Fibroblast of skin of abdomen (primary cell): ENCODE results near the gene SHCBP1L.
A peak's percentile ranks its signal among the peaks of the same experiment; 100 is the strongest.

Source experiments
- DNase-seq: peaks from one replicate; pipeline ENCODE4 v3.0.0-alpha.2; 2013

SHCBP1L gene

DNA sequence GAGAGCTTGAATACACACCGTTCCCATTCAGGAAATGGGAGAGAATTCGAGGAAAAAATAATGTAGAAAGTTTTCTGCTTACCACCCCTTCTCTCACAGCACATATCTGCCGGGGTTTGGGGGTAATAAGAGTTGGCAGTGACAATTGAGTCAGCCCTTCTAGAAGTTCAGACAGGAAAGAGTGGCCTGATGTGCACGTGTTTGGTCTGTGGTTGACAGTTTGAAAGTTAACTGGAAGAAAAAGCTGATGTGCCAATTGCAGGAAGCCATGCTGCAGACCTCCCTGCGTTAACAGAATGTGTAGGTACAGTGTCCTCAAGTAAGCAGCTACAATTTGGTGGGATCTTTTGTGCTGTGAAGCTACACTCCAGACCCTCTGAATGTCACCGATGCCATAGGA lies 63.0 kb downstream of the SHCBP1L start:
- DNase-seq, result no peak

DNA sequence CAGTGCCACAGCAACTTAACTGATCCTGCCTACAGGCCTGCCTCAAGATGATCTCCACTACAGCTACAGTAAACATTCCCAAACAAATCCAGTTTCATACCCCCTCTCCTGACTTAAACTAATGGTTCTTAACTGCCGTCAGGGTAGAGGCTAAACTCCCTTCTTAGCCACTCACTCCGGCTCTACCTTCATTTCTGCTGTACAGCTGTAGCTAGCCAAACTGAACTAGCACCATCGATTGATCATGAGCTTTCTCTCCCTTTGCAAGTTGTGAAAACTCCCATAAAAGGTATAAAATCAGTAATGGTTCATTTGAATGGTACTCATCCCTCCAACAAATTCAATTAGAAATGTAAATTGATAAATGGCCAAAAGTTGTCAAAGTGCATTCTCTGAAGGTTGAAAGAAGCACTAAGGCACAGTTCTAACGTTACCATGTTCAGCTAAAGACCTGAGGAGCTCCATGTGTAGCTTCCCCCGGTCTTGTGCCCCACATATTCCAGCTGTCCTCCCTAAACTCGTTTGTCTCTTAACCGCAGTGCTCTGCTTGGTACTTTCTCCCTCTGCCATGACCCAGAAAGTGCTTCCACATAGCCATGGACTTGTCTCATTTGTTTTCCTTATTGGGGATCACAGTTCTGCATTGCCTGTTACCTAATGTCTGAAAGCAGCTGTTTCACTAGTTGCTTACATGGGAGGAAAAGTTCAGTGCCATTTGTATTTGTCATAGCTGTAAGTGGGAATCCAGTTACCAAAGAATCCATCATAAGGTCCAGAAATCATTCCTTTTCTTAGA lies 64.0 kb downstream of the SHCBP1L start:
- peak; percentile 25 for DNase-seq

DNA sequence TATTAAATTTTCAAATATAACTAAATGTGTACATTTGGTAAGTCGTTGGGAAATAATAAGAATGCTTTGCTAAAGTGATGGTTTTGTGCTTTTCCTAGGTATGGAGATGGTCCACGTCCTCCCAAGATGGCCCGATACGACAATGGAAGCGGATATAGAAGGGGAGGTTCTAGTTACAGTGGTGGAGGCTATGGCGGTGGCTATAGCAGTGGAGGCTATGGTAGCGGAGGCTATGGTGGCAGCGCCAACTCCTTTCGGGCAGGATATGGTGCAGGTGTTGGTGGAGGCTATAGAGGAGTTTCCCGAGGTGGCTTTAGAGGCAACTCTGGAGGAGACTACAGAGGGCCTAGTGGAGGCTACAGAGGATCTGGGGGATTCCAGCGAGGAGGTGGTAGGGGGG lies 66.0 kb downstream of the SHCBP1L start:
- no peak for DNase-seq

DNA sequence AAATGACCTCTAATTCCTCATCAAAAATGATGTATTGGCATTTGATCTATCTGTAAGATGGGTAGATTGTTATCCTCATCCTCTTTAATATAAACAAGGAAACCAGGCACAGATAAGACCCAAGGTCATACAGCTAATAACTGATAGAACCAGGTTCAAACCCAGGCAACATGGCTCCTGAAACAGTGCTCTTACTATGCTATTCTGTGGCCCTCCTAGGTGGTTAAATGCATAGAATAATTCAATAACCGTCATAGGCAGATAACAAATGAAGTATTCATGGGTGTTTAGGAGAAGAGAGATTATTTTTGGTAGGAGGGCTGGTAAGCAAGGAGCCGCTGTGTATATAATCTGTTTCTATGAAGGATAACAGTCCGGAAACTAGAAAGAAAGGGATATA lies 67.4 kb downstream of the SHCBP1L start:
- no peak for DNase-seq

DNA sequence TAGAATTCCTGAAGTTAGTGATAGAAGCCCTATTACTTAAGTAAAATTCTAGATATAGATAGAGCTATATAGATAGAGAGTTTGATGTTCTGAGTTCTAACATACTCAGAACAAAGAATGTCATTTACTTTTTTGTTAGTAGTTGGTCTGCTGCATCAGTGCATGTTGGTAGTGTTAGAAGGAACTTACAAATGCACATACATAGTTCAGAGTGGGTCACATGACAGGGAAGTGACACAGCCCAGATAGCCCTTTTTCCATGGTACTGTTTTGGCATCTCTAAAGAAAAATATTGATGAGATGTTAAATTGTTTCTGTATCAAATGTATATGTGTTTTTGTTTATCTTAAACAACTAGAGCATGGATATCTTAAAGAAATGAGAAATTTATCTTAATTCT lies 68.1 kb downstream of the SHCBP1L start:
- no peak for DNase-seq

DNA sequence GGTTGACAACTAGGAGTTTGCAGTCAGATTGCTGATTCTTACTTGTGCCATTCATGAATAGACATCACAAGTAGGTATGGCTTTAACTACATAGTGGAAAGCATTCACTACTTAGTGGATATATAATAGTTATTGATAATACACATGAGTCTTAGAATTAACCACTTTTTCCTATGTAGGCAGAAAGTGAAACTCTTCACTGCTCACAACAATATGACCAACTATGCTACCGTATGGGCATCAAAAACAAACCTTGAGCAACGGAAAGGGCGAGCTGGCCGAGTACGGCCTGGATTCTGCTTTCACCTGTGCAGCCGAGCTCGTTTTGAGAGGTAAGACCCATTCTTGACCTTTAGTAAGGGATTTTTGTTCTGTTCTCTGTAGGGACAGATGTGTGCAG lies 75.1 kb downstream of the SHCBP1L start:
- DNase-seq, result no peak

DNA sequence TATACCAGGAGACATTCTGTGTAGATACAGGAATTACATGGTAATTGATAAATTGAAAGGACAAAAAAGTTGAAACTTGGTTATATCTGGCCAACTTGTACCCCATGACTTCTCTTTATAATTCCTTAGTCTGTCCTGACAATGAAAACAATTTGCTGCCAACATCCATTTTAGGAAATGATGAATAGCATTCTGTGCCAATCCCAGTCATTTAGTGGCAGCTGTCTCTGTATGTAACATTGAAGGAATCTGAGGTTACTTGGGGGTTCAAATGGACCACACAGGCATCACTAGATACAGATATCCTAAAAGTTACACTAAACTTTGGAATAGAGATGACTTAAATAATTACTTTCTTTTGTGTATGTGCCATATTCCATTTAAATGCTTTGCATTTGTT lies 75.6 kb downstream of the SHCBP1L start:
- DNase-seq, result no peak

DNA sequence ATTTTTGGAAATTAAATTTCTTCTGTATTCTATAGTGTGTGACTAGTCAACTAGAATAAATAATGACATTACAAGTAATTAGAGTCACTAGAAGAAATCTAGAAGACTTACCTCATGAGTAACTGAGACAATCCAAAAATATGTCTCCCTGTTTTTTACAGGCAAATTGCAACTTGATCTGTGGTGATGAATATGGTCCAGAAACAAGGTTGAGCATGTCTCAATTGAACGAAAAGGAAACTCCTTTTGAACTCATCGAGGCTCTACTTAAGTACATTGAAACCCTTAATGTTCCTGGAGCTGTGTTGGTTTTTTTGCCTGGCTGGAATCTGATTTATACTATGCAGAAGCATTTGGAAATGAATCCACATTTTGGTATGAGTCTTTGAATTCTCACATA lies 77.1 kb downstream of the SHCBP1L start:
- DNase-seq, result no peak

DNA sequence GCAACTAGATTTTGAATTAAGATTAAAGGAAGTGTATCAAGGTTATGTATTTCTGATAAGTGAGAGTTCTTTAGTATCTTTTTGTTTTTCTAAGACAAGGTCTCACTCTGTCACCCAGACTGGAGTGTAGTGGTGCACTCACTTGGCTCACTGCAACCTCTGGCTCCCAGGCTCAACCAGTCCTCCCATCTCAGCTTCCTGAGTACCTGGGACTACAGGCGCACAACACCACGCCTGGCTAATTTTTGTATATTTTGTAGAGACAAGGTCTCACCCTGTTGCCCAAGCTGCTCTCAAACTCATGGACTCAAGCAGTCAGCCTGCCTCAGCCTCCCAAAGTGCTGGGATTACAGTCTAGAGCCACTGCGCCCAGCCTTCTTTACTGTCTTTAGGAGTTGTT lies 80.1 kb downstream of the SHCBP1L start:
- DNase-seq, result no peak

DNA sequence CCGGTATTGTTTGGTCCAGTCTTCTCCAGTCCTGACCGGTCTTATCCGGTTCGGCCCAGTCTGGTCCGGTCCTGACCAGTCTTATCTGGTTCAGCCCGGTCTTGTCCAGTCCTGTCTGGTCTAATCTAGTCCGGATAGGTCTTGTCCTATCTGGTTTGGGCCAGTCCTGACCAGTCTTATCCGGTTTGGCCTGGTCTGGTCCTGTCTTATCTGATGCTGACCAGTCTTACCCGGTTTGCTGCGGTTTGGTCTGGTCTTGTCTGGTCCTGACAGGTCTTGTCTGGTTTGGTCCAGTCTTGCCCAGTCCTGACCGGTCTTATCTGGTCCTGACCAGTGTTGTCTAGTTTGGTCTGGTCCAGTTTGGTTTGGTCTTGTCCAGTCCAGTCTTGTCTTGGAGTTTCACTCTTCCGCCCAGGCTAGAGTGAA lies 83.7 kb downstream of the SHCBP1L start:
- DNase-seq, result no peak

DNA sequence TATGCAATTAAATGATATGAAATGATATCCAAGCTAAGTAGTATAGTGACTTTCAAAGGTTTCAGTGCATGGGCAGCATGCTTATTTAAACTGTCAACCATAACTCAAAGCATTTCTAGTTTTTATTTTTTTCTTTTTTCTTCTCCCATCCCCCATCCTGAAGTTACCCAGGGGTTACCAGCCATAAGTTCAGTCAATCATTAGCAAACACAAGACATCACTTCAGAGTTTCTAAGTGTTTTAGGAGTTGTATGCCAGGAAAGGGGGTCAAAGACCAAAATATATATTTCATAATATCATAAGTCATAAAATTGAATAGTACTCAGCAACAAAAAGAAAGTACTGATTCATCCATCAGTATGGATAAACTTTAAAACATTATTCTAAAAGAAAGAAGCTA lies 85.1 kb downstream of the SHCBP1L start:
- DNase-seq, result no peak

DNA sequence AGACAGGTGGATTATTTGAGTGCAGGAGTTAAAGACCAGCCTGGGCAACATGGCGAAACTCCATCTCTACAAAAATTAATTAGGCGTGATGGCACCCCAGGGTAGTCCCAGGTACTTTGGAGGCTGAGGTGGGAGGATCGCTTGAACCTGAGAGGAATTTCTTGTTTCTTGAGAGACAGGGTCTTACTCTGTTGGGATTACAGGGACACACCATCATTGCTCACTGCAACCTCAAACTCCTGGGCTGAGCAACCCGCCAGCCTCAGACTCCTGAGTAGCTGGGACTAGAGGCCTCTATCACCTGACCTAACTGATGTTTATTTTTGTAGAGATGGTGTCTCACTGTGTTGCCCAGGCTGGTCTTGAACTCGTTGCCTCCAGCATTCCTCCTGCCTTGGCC lies 89.0 kb downstream of the SHCBP1L start:
- no peak for DNase-seq

DNA sequence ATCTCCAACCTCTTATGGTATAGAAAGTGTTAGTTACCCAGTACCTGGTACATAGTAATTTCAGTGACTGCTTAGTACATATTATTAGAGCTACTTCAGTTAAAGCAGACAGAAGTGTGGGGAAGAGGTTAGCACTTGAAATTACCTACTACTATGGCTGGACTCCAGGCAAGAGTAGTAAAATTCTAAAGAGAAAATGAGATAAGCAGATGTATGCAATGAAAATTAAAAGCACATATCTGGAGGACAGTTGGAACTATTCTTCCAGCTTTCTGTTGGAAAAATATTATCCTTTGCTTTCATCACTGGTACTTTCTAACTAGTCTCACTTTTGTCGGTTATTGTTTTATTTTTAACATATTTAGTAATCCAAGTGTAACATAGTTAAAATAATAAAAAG lies 90.1 kb downstream of the SHCBP1L start:
- DNase-seq, result no peak

DNA sequence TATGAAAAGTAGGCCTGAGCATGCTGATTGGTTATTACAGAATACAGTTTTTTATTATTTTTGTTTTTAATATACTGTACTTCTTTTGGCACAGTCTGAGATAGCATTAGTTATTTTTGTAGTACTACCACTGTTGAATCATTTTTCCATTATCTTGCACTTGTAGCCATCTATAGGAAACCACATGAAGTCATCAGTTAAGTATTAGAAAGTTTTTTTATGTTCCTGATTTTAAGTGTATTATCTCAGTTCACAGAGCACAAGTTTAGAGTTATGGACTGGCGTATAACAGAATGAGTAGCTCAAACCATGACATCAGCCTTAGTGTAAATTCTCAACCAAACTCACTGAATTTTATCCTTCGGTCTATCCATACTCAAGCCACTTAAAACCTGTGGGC lies 91.0 kb downstream of the SHCBP1L start:
- peak; percentile 15 for DNase-seq

DNA sequence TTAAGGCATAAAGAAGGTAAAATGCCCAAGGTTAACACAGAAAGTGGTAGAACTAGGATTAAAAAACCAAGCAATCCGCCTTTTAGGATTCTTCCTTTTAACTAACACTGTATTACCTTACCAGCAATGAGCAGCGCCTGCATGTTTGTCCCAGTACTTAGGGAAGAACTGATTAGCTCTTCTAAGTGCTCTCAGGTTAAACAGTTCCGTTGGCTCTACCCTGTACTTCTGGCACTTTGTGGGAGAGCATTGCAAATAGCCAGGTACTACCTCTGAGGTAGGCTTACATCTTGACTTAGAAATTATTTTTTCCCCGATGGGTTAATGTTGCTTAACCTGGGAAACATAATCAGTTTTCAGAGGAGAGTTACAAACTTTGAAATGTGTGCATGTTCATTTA lies 92.3 kb downstream of the SHCBP1L start:
- no peak for DNase-seq

DNA sequence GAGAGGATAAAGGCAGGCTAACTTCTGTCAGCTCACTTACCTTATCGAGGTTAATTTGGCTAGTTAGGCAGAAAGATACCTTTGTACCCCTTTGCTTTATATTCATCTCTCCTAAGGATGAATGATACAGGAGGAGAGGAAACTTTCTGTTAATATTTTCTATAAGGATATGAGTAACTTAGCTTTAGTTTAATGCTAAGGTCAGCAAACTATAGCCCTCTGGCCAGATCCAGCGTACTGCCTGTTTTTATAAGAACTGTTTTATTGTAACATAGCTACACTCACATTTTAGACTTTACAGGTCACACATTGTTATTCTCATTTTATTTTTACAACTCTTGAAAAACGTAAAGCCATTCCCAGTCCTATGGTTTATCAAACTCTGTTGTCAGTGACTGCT lies 95.8 kb downstream of the SHCBP1L start:
- no peak for DNase-seq

DNA sequence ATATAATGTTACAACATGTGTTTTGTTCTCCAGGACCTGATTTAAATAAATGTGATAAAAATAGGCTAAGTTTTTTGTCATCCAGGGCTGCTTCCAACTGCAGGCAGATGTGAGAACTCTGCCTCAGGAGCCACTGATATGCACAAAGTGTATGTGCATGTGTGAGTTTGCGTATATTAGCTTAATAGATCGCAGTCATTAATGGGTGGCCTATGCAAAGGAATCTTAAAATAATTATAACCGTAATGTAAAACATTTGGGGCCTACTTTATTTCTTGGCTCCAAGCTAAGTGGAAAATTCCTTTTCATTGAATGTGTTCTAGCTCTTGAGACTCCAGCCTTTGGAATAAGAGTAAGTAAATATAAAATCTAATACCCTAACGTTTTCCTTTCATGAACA lies 97.1 kb downstream of the SHCBP1L start:
- DNase-seq, result peak; percentile 53

DNA sequence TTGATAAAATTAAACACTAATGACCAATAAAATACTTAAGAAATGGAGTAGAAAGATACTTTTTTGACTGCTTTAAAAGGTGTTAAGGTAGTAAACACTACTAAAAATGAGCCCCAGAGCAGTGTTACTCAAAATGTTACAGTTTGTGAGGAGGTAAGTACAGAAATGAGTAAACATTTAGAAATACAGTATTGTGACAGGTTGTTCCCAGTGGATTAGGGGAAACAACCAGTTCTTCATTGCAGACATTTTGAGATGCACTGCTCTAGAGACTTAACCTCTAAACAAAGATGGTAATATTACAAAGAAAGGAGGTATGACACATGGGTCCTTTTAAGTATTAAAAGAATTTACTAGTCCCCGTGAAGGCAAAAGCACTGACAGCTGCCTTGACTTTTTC lies 101.1 kb downstream of the SHCBP1L start:
- no peak for DNase-seq

DNA sequence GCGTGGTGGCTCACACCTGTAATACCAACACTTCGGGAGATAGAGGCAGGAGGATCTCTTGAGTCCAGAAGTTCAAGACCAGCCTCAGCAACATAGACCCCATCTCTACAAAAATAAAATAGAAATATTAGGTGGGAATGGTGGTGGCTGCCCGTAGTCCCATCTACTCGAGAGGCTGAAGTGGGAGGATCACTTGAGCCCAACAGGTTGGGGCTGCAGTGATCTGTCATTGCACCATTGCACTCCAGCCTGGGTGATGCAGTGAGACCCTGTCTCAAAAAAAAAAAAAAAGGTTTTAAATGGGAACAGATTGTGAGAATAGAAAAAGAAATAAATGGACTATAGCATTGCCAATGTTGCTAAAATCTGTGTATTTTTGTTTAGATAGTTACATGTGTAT lies 102.6 kb downstream of the SHCBP1L start:
- DNase-seq, result no peak
